ENCODE results near the gene TOMT.

GRCh38 chr11:72070491-72070890 lies 35.2 kb upstream of the TOMT start:
- no peak for TF ChIP-seq POLR2AphosphoS5 (IDR thresholded peaks at IDR 0.05; ENCODE audit: borderline replicate concordance, low read depth, low read length)
- TF ChIP-seq EZH2 (IDR thresholded peaks at IDR 0.05): no peak
- no peak for TF ChIP-seq FOXP2 (optimal IDR thresholded peaks at IDR 0.05; ENCODE audit: control extremely low read depth, extremely low read length, insufficient read depth)

All from SK-N-MC (cell line).